ENCODE results near the gene ATOH8. TPM values are rescaled to one million over a fixed set of nuclear protein-coding genes. Genes with fewer than 3 reads are reported as not detected.

ATOH8 gene
- polyA plus RNA-seq, 1 of the 3 experiments (the other 2 are of a cell fraction), result 5.6 TPM

DNA sequence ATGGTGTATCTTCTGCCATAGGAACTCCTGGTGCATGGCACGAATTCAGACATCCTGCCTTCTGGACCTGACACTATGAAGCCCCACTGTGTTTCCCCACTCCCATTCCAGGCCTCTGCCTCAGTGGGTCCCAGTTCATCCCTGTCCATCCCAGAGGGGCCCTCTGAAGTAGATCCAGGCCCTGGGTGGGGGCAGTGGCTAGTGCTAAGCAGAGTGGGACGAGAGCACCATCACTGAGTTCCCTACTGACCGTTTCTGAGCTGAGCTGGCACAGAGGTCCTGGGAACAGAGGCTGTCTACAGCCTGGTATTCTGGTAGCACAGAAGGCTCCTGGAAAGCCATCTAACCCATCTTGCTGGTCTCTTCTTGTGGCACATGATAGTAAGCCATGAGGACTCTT, 54.0 kb downstream of the ATOH8 start:
- 100% methylated on average over 1 of the region's 3 CpGs for WGBS (ENCODE audit: low lambda C conversion rate)
- Histone ChIP-seq H2AFZ (ENCODE audit: low read depth) (no peak overlapping the region), H3K27ac (ENCODE audit: low read depth in 2 of 2, low read length in 1 of 2) (no peak overlapping the region), H3K4me1 (ENCODE audit: control insufficient read depth in 1 of 2, insufficient read depth in 2 of 2, low read depth in 1 of 2, low read length in 1 of 2) (peaks cover 0 to 11% of the 10 kb centered on the region in 2 experiments; a peak in 1 of 4 replicates), H3K4me3 (ENCODE audit: low read depth in 2 of 2, low read length in 1 of 2) (no peak overlapping the region), H3K9me2 (no peaks in the 10 kb centered on the region), H3K79me2 (ENCODE audit: insufficient read depth) (no peaks in the 10 kb centered on the region), H3K9ac (no peak overlapping the region), H4K20me1 (ENCODE audit: insufficient read depth) (no peaks in the 10 kb centered on the region), H3K9me3 (no peaks in the 10 kb centered on the region), H3K27me3 (ENCODE audit: insufficient read depth) (no peaks in the 10 kb centered on the region), H3F3A (replicated peaks; ENCODE audit: insufficient read depth) (no peaks in the 10 kb centered on the region), H3K36me3 (replicated peaks in 1 of 2; ENCODE audit: control insufficient read depth in 1 of 2, insufficient read depth in 2 of 2, low read length in 1 of 2) (no peaks in the 10 kb centered on the region), H3K4me2 (no peak overlapping the region)
- ChIA-PET POLR2A (no interaction called here), CTCF (interaction anchor here (0.9 to 19.2 kb wide), 4 partner anchors 9 to 100 kb away, joined by 3 to 626 read pairs (median 23); partner anchors contain the start of gene ATOH8)
- TF ChIP-seq TEAD4 (IDR thresholded peaks at IDR 0.05; ENCODE audit: borderline replicate concordance, insufficient read depth) (no peak), EP300 (IDR thresholded peaks at IDR 0.05; ENCODE audit: borderline replicate concordance in 1 of 2, low read depth in 1 of 2, low read length in 1 of 2) (no peak), ELF1 (IDR thresholded peaks at IDR 0.05) (no peak), NFIC (IDR thresholded peaks at IDR 0.05; ENCODE audit: borderline replicate concordance) (no peak), CHD2 (IDR thresholded peaks at IDR 0.05; ENCODE audit: low read length, partially characterized antibody) (no peak), TAF1 (IDR thresholded peaks at IDR 0.05; ENCODE audit: borderline replicate concordance, low read depth, low read length) (no peak), NRF1 (IDR thresholded peaks at IDR 0.05; ENCODE audit: low read depth, low read length) (no peak), SIN3A (IDR thresholded peaks at IDR 0.05; ENCODE audit: borderline replicate concordance, low read depth, low read length) (no peak), GABPA (IDR thresholded peaks at IDR 0.05; ENCODE audit: low read depth) (no peak), FOXM1 (IDR thresholded peaks at IDR 0.05; ENCODE audit: low read depth) (no peak)
- TF ChIP-seq, protein P1, sequence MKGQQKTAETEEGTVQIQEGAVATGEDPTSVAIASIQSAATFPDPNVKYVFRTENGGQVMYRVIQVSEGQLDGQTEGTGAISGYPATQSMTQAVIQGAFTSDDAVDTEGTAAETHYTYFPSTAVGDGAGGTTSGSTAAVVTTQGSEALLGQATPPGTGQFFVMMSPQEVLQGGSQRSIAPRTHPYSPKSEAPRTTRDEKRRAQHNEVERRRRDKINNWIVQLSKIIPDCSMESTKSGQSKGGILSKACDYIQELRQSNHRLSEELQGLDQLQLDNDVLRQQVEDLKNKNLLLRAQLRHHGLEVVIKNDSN (IDR thresholded peaks at IDR 0.05; ENCODE audit: borderline replicate concordance, low read depth), result no peak
- DNase-seq, result no peak

DNA sequence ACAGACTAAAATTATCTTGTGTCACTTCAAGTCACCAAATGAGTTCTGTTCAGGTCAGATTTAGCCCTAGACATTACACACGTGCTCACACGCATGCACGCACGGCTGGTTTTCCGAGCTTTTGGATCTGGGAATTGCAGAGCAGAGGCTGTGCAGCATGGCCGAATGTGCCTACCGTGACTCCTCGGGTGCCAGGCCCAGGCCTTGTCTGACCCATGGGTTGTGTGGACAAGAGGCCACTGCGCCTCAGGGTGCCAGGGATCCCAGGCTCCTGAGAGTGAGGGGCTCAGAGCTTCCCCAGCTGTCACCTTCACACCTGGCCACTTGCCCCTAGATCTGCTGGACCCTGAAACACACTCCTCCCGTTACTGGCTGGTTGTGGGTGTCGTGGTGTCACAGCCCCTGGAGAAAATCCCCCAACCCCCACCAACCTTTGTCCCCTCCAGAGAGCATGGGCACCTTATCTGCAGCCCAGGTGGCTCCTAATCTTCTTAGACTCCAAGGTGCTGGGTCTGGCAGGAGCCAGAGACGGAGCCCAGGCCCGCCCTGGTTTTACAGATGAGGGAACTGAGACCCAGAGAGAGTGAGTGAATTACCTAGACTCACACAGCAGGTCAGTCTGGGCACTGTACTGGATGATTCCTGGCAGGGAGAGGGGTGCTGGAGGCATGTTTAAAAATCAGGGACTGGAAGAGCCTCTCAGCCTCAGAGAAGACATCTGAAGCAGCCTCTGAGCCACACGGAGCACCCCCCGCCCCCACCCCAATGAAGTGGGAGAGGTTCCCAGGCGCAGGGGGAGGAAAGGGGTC, 56.8 kb downstream of the ATOH8 start:
- Histone ChIP-seq H3K79me2 (ENCODE audit: insufficient read depth) (no peaks in the 10 kb centered on the region), H2AFZ (ENCODE audit: low read depth) (0 out of 2 replicates have a peak overlapping the region, but pooled peaks have one; percentile 35), H4K20me1 (ENCODE audit: insufficient read depth) (no peaks in the 10 kb centered on the region), H3K9me3 (no peaks in the 10 kb centered on the region), H3K9ac (no peak overlapping the region), H3K4me3 (ENCODE audit: low read depth in 2 of 2, low read length in 1 of 2) (no peak overlapping the region), H3K4me1 (ENCODE audit: control insufficient read depth in 1 of 2, insufficient read depth in 2 of 2, low read depth in 1 of 2, low read length in 1 of 2) (peaks cover 0 to 17% of the 10 kb centered on the region in 2 experiments; a peak in 1 of 4 replicates), H3K9me2 (no peaks in the 10 kb centered on the region), H3F3A (replicated peaks; ENCODE audit: insufficient read depth) (no peaks in the 10 kb centered on the region), H3K27me3 (ENCODE audit: insufficient read depth) (no peaks in the 10 kb centered on the region), H3K4me2 (no peak overlapping the region), H3K36me3 (replicated peaks in 1 of 2; ENCODE audit: control insufficient read depth in 1 of 2, insufficient read depth in 2 of 2, low read length in 1 of 2) (no peaks in the 10 kb centered on the region), H3K27ac (ENCODE audit: low read depth in 2 of 2, low read length in 1 of 2) (no peak overlapping the region; a peak in 2 of 4 replicates)
- ChIA-PET POLR2A (no interaction called here), CTCF (interaction anchor here (1.0 to 19.2 kb wide), 7 partner anchors 16 to 269 kb away, joined by 3 to 626 read pairs (median 15); partner anchors contain the start of gene ATOH8)
- WGBS (ENCODE audit: low lambda C conversion rate), result 94% methylated on average over 9 of the region's 16 CpGs
- DNase-seq, result no peak
- TF ChIP-seq, protein P2, sequence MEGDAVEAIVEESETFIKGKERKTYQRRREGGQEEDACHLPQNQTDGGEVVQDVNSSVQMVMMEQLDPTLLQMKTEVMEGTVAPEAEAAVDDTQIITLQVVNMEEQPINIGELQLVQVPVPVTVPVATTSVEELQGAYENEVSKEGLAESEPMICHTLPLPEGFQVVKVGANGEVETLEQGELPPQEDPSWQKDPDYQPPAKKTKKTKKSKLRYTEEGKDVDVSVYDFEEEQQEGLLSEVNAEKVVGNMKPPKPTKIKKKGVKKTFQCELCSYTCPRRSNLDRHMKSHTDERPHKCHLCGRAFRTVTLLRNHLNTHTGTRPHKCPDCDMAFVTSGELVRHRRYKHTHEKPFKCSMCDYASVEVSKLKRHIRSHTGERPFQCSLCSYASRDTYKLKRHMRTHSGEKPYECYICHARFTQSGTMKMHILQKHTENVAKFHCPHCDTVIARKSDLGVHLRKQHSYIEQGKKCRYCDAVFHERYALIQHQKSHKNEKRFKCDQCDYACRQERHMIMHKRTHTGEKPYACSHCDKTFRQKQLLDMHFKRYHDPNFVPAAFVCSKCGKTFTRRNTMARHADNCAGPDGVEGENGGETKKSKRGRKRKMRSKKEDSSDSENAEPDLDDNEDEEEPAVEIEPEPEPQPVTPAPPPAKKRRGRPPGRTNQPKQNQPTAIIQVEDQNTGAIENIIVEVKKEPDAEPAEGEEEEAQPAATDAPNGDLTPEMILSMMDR (IDR thresholded peaks at IDR 0.05), result no peak
- TF ChIP-seq, protein P3, sequence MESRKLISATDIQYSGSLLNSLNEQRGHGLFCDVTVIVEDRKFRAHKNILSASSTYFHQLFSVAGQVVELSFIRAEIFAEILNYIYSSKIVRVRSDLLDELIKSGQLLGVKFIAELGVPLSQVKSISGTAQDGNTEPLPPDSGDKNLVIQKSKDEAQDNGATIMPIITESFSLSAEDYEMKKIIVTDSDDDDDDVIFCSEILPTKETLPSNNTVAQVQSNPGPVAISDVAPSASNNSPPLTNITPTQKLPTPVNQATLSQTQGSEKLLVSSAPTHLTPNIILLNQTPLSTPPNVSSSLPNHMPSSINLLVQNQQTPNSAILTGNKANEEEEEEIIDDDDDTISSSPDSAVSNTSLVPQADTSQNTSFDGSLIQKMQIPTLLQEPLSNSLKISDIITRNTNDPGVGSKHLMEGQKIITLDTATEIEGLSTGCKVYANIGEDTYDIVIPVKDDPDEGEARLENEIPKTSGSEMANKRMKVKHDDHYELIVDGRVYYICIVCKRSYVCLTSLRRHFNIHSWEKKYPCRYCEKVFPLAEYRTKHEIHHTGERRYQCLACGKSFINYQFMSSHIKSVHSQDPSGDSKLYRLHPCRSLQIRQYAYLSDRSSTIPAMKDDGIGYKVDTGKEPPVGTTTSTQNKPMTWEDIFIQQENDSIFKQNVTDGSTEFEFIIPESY (IDR thresholded peaks at IDR 0.05; ENCODE audit: borderline replicate concordance, low read depth), result no peak
- TF ChIP-seq NRF1 (IDR thresholded peaks at IDR 0.05; ENCODE audit: low read depth, low read length) (no peak), SIN3A (IDR thresholded peaks at IDR 0.05; ENCODE audit: borderline replicate concordance, low read depth, low read length) (no peak), POLR2AphosphoS5 (IDR thresholded peaks at IDR 0.05; ENCODE audit: low read depth, low read length) (no peak), RFX5 (IDR thresholded peaks at IDR 0.05; ENCODE audit: low read length) (no peak), RCOR1 (IDR thresholded peaks at IDR 0.05; ENCODE audit: low read length) (no peak), SMC3 (IDR thresholded peaks at IDR 0.05; ENCODE audit: low read depth, low read length) (no peak), RAD21 (IDR thresholded peaks at IDR 0.05; ENCODE audit: low read length) (no peak), YY1 (IDR thresholded peaks at IDR 0.05; ENCODE audit: low read depth) (no peak), FOXM1 (IDR thresholded peaks at IDR 0.05; ENCODE audit: low read depth) (no peak), RXRA (IDR thresholded peaks at IDR 0.05; ENCODE audit: borderline replicate concordance, low read depth) (no peak), GATA2 (CRISPR knock-in tag; IDR thresholded peaks at IDR 0.05) (no peak)
- TF ChIP-seq, protein P4, sequence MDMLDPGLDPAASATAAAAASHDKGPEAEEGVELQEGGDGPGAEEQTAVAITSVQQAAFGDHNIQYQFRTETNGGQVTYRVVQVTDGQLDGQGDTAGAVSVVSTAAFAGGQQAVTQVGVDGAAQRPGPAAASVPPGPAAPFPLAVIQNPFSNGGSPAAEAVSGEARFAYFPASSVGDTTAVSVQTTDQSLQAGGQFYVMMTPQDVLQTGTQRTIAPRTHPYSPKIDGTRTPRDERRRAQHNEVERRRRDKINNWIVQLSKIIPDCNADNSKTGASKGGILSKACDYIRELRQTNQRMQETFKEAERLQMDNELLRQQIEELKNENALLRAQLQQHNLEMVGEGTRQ (IDR thresholded peaks at IDR 0.05; ENCODE audit: borderline replicate concordance, low read depth, low read length), result no peak

Measured in SK-N-SH (cell line).